A673 (cell line): ENCODE data around the gene OR52M1. TPM values are rescaled to one million over a fixed set of nuclear protein-coding genes. Genes with fewer than 3 reads are reported as not detected.

Experiments used
- Bru-seq: library from RNA; stranded (reverse); fragments of 400-500 nt; gene quantifications from one replicate; lab custom pipeline; 2021; lab: Mats Ljungman, UMichigan
- BruChase-seq, 2 experiments: library from RNA; stranded (reverse); fragments of 400-500 nt; gene quantifications; one replicate each; lab custom pipeline; 2021; lab: Mats Ljungman, UMichigan
- BruUV-seq: library from RNA; stranded (reverse); fragments of 400-500 nt; replicated peaks from 2 replicates; lab custom pipeline; 2021; lab: Mats Ljungman, UMichigan
- CTCF ChIA-PET: fragments of 300-600 bp; sonication (Branson Sonifier 250); formaldehyde crosslinking; loops from one replicate; lab custom pipeline; 2022; ENCODE audit warnings: antibody characterized with exemption; lab: Charles Lee
- POLR2A ChIA-PET: fragments of 300-600 bp; sonication (Branson Sonifier 250); formaldehyde crosslinking; loops from one replicate; lab custom pipeline; 2022; ENCODE audit warnings: antibody characterized with exemption; ENCODE audit not compliant: low non-redundant PET; lab: Charles Lee
- DNase-seq: peaks from one replicate; pipeline ENCODE4 v3.0.0-alpha.2; 2015; ENCODE audit warnings: low spot score
- H3K27ac ChIP-seq: fragments of 200-600 bp; sonication (generic); 2 replicates; pipeline ENCODE4 v1.5.1; 2016; ENCODE audit warnings: mixed run types, low read depth, mild to moderate bottlenecking, mixed read lengths, antibody characterized with exemption, low read length; ENCODE audit not compliant: poor library complexity, severe bottlenecking
- H3K27me3 ChIP-seq: fragments of 200-600 bp; sonication (generic); replicated peaks from 2 replicates; pipeline ENCODE4 v1.6.1; 2017; ENCODE audit warnings: mixed run types, low read depth, mild to moderate bottlenecking, mixed read lengths, antibody characterized with exemption, low read length; ENCODE audit not compliant: insufficient read depth, poor library complexity
- H3K36me3 ChIP-seq: fragments of 200-600 bp; sonication (generic); 2 replicates; pipeline ENCODE4 v1.6.1; 2016; ENCODE audit warnings: mixed run types, mild to moderate bottlenecking, mixed read lengths, antibody characterized with exemption, low read length; ENCODE audit not compliant: insufficient read depth, poor library complexity, severe bottlenecking
- H3K4me1 ChIP-seq: fragments of 200-600 bp; sonication (generic); 2 replicates; pipeline ENCODE4 v1.6.1; 2017; ENCODE audit warnings: mixed run types, mild to moderate bottlenecking, mixed read lengths, antibody characterized with exemption, low read length; ENCODE audit not compliant: insufficient read depth, poor library complexity, severe bottlenecking
- H3K4me3 ChIP-seq: fragments of 200-600 bp; sonication (generic); 2 replicates; pipeline ENCODE4 v1.5.1; 2016; ENCODE audit warnings: low read depth, mixed run types, mild to moderate bottlenecking, mixed read lengths, low read length; ENCODE audit not compliant: poor library complexity, severe bottlenecking
- H3K9me3 ChIP-seq: fragments of 200-600 bp; sonication (generic); 2 replicates; pipeline ENCODE4 v1.6.1; 2016; ENCODE audit warnings: mixed run types, low read depth, mild to moderate bottlenecking, mixed read lengths, antibody characterized with exemption, low read length; ENCODE audit not compliant: poor library complexity, severe bottlenecking
- CTCF ChIP-seq: fragments of 300-800, 200-600 bp; sonication (generic); conservative IDR thresholded peaks from 2 replicates; pipeline ENCODE4 v1.5.1; 2017; ENCODE audit warnings: low read depth, mild to moderate bottlenecking, antibody characterized with exemption, low read length, moderate library complexity, mixed read lengths
- EZH2 ChIP-seq: fragments of 200-600 bp; sonication (generic); IDR thresholded peaks from 2 replicates; pipeline ENCODE4 v1.6.1; 2017; ENCODE audit warnings: borderline replicate concordance, low read depth, mild to moderate bottlenecking, mixed read lengths, antibody characterized with exemption, low read length; ENCODE audit not compliant: poor library complexity, severe bottlenecking
- intact Hi-C: fragments of 100-400 bp; cut with micrococcal nuclease; formaldehyde crosslinking; loops from one replicate; pipeline ENCODE4 v1.10.0; 2022; ENCODE audit not compliant: unreplicated experiment
- long read RNA-seq: library from polyadenylated mRNA; stranded (forward); transcript quantifications from one replicate; pipeline ENCODE4 v2.0.0, GENCODE V29; 2022
- total RNA-seq: library from RNA; stranded (reverse); gene quantifications from 2 replicates; pipeline ENCODE4 v1.2.3, GENCODE V29; 2021

Gene OR52M1, protein sequence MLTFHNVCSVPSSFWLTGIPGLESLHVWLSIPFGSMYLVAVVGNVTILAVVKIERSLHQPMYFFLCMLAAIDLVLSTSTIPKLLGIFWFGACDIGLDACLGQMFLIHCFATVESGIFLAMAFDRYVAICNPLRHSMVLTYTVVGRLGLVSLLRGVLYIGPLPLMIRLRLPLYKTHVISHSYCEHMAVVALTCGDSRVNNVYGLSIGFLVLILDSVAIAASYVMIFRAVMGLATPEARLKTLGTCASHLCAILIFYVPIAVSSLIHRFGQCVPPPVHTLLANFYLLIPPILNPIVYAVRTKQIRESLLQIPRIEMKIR
- total RNA-seq (not detected in 2 replicates), Bru-seq, nascent RNA (not detected), BruChase-seq, experiment 1, labeled RNA remaining after a 2-hour chase (not detected), BruChase-seq, experiment 2, labeled RNA remaining after a 6-hour chase (not detected)
- long read RNA-seq = 0 reads

DNA sequence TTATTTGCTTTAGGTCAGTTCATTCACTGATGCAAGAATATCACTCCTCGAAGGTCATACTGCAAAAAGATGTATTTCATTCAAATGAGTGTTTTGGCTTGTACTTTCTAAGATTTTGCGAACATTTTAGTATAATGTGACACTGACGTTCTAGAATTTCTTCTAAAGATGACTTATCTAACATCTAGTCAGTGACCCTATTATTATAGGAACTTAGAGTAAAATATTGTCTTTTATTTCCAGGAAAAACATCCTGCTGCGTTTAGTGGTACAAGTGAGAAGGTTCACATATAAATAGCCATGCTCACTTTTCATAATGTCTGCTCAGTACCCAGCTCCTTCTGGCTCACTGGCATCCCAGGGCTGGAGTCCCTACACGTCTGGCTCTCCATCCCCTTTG lies at the start of gene OR52M1:
TSS of gene OR52M1 (plus strand) at position 301 of the 400 bp plus-strand sequence. CDS start at position 301, 0 bp downstream.
- BruUV-seq = no TSS peak
- H3K27ac ChIP-seq = no peak within 1 kb of the TSS
- no peaks in the 10 kb centered on the region for H3K36me3 ChIP-seq
- DNase-seq = no peak
- ChIA-PET POLR2A (no interaction called here), CTCF (no interaction called here)
- TF ChIP-seq CTCF (no peak), EZH2 (no peak)
- H3K9me3 ChIP-seq = no peaks in the 10 kb centered on the region
- intact Hi-C loops = no loop called here
- peaks cover 4% of the 10 kb centered on the region for H3K27me3 ChIP-seq
- H3K4me3 ChIP-seq = no peak within 1 kb of the TSS
- no peaks in the 10 kb centered on the region for H3K4me1 ChIP-seq

DNA sequence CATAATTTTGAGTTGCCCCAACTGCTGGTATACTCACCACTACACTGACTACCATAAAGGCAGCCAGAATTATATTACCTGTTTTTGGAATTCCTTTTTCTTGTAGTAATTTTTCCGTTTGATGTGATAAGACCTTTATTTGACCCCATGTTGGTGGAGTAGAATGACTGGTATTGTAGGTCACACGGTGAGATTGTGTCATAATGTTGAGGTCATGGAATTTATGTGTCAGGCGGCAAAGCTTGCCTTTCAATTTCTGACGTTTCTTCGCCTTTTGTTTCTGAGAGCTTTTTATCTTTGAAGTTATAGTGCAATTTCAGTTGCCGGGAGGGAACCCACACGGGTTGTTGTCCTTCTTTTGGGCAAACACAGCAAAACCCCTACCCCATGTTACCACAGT lies 49.5 kb upstream of the OR52M1 start:
- H3K36me3 ChIP-seq = no peaks in the 10 kb centered on the region
- H3K27ac ChIP-seq = no peak overlapping the region
- ChIA-PET CTCF (no interaction called here), POLR2A (no interaction called here)
- H3K4me1 ChIP-seq = no peaks in the 10 kb centered on the region
- no TSS peak for BruUV-seq
- intact Hi-C loops = no loop called here
- H3K4me3 ChIP-seq = no peak overlapping the region
- no peaks in the 10 kb centered on the region for H3K9me3 ChIP-seq
- peaks cover 29% of the 10 kb centered on the region for H3K27me3 ChIP-seq
- DNase-seq = no peak
- TF ChIP-seq CTCF = no peak
- no peak for TF ChIP-seq EZH2

GRCh38 chr11:4495986-4496385 lies 49.0 kb upstream of the OR52M1 start:
- BruUV-seq = no TSS peak
- DNase-seq = no peak
- H3K27me3 ChIP-seq = peaks cover 29% of the 10 kb centered on the region
- intact Hi-C loops = no loop called here
- no peak overlapping the region for H3K27ac ChIP-seq
- H3K9me3 ChIP-seq = no peaks in the 10 kb centered on the region
- POLR2A ChIA-PET = no interaction called here
- CTCF ChIA-PET = no interaction called here
- H3K4me1 ChIP-seq = no peaks in the 10 kb centered on the region
- TF ChIP-seq EZH2 (no peak), CTCF (no peak)
- H3K4me3 ChIP-seq = no peak overlapping the region
- no peaks in the 10 kb centered on the region for H3K36me3 ChIP-seq
